ENCODE results near the gene ENSA.
"Not testable (repeated sequence)": the region's sequence is repeated elsewhere in the genome, so short reads cannot be mapped to it uniquely, and the experiment has no call there.

DNA sequence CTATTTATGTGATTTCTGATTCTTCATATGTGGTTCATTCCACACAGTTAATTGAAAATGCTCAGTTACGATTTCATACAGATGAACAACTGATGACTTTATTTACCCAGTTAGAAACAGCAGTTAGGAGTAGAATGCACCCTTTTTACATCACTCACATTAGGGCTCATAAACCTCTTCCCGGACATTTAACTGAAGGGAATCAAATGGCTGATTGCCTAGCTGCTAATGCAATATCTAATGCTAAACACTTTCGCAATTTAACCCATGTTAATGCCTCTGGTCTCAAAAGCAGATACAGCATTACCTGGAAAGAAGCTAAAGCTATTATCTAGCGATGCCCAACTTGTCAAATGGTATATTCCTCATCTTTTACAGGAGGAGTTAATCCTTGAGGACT is 27.7 kb upstream of the ENSA start:
- TF ChIP-seq, protein P1, sequence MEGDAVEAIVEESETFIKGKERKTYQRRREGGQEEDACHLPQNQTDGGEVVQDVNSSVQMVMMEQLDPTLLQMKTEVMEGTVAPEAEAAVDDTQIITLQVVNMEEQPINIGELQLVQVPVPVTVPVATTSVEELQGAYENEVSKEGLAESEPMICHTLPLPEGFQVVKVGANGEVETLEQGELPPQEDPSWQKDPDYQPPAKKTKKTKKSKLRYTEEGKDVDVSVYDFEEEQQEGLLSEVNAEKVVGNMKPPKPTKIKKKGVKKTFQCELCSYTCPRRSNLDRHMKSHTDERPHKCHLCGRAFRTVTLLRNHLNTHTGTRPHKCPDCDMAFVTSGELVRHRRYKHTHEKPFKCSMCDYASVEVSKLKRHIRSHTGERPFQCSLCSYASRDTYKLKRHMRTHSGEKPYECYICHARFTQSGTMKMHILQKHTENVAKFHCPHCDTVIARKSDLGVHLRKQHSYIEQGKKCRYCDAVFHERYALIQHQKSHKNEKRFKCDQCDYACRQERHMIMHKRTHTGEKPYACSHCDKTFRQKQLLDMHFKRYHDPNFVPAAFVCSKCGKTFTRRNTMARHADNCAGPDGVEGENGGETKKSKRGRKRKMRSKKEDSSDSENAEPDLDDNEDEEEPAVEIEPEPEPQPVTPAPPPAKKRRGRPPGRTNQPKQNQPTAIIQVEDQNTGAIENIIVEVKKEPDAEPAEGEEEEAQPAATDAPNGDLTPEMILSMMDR (conservative IDR thresholded peaks at IDR 0.05 in 1 of 2, IDR thresholded peaks at IDR 0.05 in 1 of 2; ENCODE audit: extremely low read depth in 1 of 2, insufficient read depth in 1 of 2, low read depth in 1 of 2, low read length in 2 of 2): not testable (repeated sequence)
- TF ChIP-seq EZH2 (IDR thresholded peaks at IDR 0.05; ENCODE audit: borderline replicate concordance, low read length): not testable (repeated sequence)
